Naive B cell (primary cell): ENCODE results near the gene TSNAXIP1. TPM values are rescaled to one million over a fixed set of nuclear protein-coding genes. Genes with fewer than 3 reads are reported as not detected.
"Not testable (repeated sequence)": the region's sequence is repeated elsewhere in the genome, so short reads cannot be mapped to it uniquely, and the experiment has no call there.

ENCODE experiments used
- ATAC-seq, 2 donors: fragments of 150-1000 bp; cut with Tn5 transposase; 2 replicates each; pipeline ENCODE4 v1.10.0; 2021; ENCODE audit warnings: low read depth in 2 of 2, mild to moderate bottlenecking in 2 of 2, moderate library complexity in 2 of 2
- DNase-seq: peaks from one replicate; pipeline ENCODE4 v3.0.0; 2022
- H3K27ac Mint-ChIP-seq, 6 donors: one replicate each; pipeline ENCODE4 v1.8.0; 2020 to 2022; ENCODE audit warnings: mild to moderate bottlenecking in 6 of 6, mixed read lengths in 6 of 6, moderate library complexity in 5 of 6, inconsistent platforms in 2 of 6
- H3K27me3 Mint-ChIP-seq, 3 donors: one replicate each; pipeline ENCODE4 v1.8.0; 2021 to 2022; ENCODE audit warnings: mixed read lengths in 3 of 3, mild to moderate bottlenecking in 1 of 3
- H3K36me3 Mint-ChIP-seq, 2 donors: one replicate each; pipeline ENCODE4 v1.8.0; 2020 to 2022; ENCODE audit warnings: mixed read lengths in 2 of 2, inconsistent platforms in 1 of 2, mild to moderate bottlenecking in 1 of 2
- H3K4me1 Mint-ChIP-seq, 3 donors: one replicate each; pipeline ENCODE4 v1.8.0; 2020 to 2022; ENCODE audit warnings: mixed read lengths in 3 of 3, inconsistent platforms in 1 of 3, mild to moderate bottlenecking in 1 of 3, moderate library complexity in 1 of 3
- H3K4me3 Mint-ChIP-seq, 8 donors: one replicate each; pipeline ENCODE4 v1.8.0; 2020 to 2022; ENCODE audit warnings: mild to moderate bottlenecking in 8 of 8, mixed read lengths in 8 of 8, moderate library complexity in 8 of 8, inconsistent platforms in 2 of 8
- H3K9me3 Mint-ChIP-seq, 7 donors: one replicate each; pipeline ENCODE4 v1.8.0; 2020 to 2022; ENCODE audit warnings: mixed read lengths in 7 of 7, mild to moderate bottlenecking in 5 of 7, inconsistent platforms in 2 of 7, moderate library complexity in 1 of 7
- polyA plus RNA-seq, 6 donors: library from polyadenylated mRNA; unstranded; fragments of 300-500 nt; fragmentation: Illumina TruSeq; gene quantifications; one replicate each; pipeline ENCODE4 v1.2.3, GENCODE V29; 2021; ENCODE audit warnings: low read depth in 6 of 6

TSNAXIP1 gene
- polyA plus RNA-seq, 6 donors from 2014 or later = not detected

DNA sequence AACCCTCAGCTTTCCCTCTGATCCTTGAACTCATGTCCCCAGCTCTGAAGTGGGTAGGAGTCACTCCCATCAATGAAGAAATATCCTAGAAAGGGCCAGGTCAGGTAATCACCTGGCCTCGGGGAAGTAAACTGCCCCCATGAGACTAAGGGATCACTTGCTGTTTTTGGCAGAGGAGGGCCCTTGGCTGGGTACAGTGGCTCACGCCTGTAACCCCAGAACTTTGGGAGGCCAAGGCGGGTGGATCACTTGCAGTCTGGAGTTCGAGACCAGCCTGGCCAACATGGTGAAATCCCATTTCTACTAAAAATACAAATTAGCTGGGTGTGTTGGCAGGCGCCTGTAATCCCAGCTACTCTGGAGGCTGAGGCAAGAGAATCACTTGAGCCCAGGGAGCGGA, 57.4 kb downstream of the TSNAXIP1 start:
- H3K27me3 Mint-ChIP-seq, H3K36me3 Mint-ChIP-seq, H3K4me3 Mint-ChIP-seq, DNase-seq, H3K9me3 Mint-ChIP-seq, ATAC-seq: not testable (repeated sequence)
- peak overlapping the region in 1 of 6 donors; percentile 10 for H3K27ac Mint-ChIP-seq
- H3K4me1 Mint-ChIP-seq = peaks cover 9 to 17% (median 10%) of the 10 kb centered on the region in 3 donors

DNA sequence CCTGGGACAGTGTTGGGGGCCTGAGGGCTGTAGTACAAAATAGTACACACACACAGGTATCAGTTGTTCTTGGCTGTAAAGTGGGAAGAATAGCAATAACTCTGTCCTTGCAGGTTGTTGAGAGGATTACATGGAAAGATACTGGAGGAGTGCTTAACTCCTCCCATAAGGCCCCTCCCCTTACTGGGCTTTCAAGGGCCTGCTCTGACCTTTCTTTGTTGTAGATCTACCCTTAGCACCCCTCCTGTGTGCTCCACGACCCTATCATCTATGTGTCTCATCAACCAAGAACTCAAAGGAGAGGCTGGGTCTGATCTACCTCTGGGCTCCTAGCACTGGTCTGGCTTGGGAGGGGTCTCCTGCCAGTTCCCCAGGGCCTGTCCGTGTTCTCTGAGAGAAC, 57.9 kb downstream of the TSNAXIP1 start:
- Mint-ChIP-seq H3K9me3 (no peaks in the 10 kb centered on the region), H3K4me3 (no peak overlapping the region), H3K4me1 (peaks cover 9 to 17% (median 9%) of the 10 kb centered on the region in 3 donors), H3K36me3 (no peaks in the 10 kb centered on the region), H3K27ac (peak overlapping the region in 3 of 6 donors; percentile 10 to 80 (median 36)), H3K27me3 (no peaks in the 10 kb centered on the region)
- no peak for DNase-seq
- no peak for ATAC-seq

DNA sequence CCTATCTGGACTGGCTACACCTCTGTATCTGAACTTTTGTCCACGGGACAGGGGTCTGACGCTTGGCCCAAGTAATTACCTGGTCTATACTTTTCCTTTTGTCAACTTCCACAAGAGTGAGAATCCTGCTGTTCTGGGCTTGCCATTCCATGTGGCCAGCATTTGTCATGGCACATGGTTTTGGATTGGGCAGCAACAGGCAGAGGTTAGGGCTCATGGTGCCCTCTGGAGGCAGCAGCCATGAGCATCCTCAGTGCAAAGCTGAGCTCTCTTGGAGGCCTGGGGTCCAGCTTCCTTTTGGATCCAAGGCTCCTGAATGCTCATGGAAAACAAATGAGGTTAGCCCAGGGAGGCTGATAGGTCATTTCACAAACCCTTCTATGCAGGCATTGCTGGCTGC, 58.6 kb downstream of the TSNAXIP1 start:
- H3K4me3 Mint-ChIP-seq = no peak overlapping the region
- H3K27ac Mint-ChIP-seq = no peak overlapping the region
- H3K9me3 Mint-ChIP-seq = no peaks in the 10 kb centered on the region
- H3K4me1 Mint-ChIP-seq = peaks cover 9 to 17% (median 9%) of the 10 kb centered on the region in 3 donors
- H3K27me3 Mint-ChIP-seq = no peaks in the 10 kb centered on the region
- ATAC-seq (no peak), DNase-seq (no peak)
- no peaks in the 10 kb centered on the region for H3K36me3 Mint-ChIP-seq

DNA sequence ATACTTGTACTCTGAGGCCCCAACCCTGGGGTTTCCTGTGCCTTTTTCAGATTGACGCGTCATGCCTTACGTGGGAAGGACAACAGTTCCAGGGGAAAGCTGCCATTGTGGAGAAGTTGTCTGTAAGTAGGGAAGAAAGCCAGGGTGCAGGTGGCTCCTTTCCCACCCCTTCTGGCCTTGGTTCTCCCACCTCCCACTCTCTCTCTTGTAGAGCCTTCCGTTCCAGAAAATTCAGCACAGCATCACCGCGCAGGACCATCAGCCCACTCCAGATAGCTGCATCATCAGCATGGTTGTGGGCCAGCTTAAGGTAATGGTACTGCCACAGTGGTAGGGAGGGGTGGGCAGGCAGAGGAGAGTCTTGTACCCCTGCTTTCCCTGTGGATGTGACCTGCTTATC, 61.6 kb downstream of the TSNAXIP1 start:
- H3K27ac Mint-ChIP-seq = peak overlapping the region in 1 of 6 donors; percentile 27

DNA sequence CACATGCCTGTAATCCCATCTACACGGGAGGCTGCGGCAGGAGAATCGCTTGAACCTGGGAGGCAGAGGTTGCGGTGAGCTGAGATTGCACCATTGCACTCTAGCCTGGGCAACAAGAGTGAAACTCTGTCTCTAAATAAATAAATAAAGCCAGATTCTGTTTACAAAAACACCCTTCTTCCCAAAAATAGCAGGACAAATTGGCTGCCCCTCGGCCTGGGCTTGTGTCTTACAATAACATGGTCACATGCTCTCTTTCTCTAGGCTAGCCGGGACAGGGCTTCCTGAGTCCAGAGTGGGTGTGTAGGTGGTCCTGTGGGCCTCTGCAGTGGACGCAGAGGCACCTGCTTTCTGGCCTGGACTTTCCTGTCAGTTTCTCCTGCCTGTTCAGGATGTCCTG, 63.0 kb downstream of the TSNAXIP1 start:
- no peaks in the 10 kb centered on the region for H3K9me3 Mint-ChIP-seq
- DNase-seq (no peak), ATAC-seq (no peak)
- H3K36me3 Mint-ChIP-seq = no peaks in the 10 kb centered on the region
- peaks cover 19 to 27% (median 22%) of the 10 kb centered on the region in 3 donors for H3K4me1 Mint-ChIP-seq
- H3K27ac Mint-ChIP-seq = peak overlapping the region in 1 of 6 donors; percentile 72
- no peak overlapping the region for H3K4me3 Mint-ChIP-seq
- no peaks in the 10 kb centered on the region for H3K27me3 Mint-ChIP-seq

More for the DNA sequence above, 61.6 kb downstream of the TSNAXIP1 start:
- Mint-ChIP-seq H3K36me3 (no peaks in the 10 kb centered on the region), H3K4me1 (peaks cover 10 to 16% (median 11%) of the 10 kb centered on the region in 3 donors), H3K4me3 (no peak overlapping the region), H3K9me3 (no peaks in the 10 kb centered on the region), H3K27me3 (no peaks in the 10 kb centered on the region)
- ATAC-seq (no peak), DNase-seq (no peak)

DNA sequence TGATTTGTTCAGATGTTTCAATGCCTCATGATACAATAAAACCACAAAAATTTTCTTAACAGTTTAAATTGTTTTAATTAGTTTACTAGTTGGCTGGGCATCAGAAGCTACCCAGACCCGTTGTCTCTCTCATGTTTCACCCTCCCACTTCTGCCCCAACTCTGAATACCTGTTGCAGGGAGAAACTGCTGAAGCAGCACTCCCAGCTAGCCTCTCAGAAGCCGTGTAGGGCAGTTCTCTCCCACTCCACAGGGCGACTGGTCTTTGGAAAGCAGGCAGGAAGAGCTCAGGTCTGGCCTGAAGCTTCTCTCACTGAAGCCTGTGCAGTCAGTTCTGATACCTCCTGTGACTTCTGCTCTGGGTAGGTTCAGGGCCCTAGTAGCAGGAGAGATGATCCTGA, 64.6 kb downstream of the TSNAXIP1 start:
- Mint-ChIP-seq H3K4me1 (peaks cover 31 to 38% (median 37%) of the 10 kb centered on the region in 3 donors), H3K9me3 (no peaks in the 10 kb centered on the region), H3K27ac (peak overlapping the region in 2 of 6 donors; percentile 43 to 54), H3K27me3 (no peaks in the 10 kb centered on the region), H3K4me3 (peak overlapping the region in 5 of 8 donors; percentile 62 to 91 (median 89)), H3K36me3 (no peaks in the 10 kb centered on the region)
- DNase-seq (no peak), ATAC-seq (no peak)

DNA sequence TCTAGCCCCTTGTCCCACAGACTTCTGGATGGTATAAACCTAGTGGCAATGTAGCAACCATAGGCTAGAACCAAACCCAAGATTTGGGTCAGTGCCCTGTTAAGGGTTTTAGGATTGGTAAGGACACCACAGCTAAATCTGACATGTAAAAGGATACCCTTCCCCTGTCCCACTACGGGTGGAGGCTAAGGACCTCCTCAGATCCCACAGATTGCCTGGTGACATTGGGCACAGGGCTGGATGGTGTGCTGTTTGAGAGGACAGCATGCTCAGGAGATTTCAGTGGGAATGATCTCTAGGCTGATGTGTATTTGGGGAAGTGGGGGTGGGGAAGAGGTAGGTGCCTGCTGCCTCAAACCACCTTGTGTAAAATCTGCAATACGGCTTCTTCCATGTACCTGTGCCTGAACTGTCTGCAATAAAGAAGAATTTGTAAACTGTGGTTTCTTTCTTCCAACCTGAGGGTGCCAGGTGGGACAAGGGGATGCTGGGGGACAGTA, 65.5 kb downstream of the TSNAXIP1 start:
- no peak for DNase-seq
- H3K9me3 Mint-ChIP-seq = no peaks in the 10 kb centered on the region
- peaks cover 0 to 4% of the 10 kb centered on the region in 2 donors for H3K36me3 Mint-ChIP-seq
- peak overlapping the region; percentile 81 to 90 (median 88) for H3K27ac Mint-ChIP-seq
- H3K4me1 Mint-ChIP-seq = peaks cover 31 to 38% (median 38%) of the 10 kb centered on the region in 3 donors
- no peaks in the 10 kb centered on the region for H3K27me3 Mint-ChIP-seq
- H3K4me3 Mint-ChIP-seq = peak overlapping the region; percentile 89 to 95 (median 91)
- no peak for ATAC-seq

DNA sequence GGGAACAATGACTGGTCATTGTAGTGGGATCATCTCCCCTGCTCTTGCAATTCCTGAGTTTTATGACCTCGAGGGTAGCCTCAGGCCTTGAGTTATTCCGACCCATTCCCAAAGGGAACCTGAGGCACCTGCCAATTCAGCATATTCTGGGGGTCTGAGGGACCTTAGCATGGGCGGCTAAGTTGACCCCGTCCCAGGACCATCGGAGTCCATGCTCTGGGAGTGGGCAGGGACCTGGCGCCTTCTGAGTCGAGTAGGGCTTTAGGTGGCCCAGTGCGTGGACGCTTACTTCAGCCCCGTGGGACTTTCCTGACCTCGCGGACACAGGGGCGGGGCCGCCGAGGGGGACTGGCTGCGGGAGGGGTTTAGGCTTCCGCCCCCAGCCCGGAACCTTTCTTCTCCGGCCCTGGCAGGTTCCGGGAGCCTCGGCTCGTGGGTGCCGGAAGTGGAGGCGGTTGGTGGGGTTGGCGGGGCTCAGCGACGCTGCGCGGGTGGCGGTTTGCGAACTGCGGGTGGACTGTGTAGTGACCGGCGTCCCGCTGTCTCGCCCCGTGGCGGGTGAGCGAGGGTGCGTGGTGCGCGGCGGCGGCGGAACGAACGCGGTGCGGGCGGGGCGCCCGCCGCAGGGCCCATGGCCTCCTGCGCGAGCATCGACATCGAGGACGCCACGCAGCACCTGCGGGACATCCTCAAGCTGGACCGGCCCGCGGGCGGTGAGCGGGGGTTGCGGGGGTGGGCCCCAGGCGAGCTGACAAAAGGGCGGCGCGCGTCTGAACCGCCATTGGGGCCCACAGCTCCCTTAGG, 66.1 kb downstream of the TSNAXIP1 start, which contains the start of gene EDC4:
EDC4 (plus strand) TSS at position 422 of the 804 bp plus-strand sequence; CDS start at position 632, 210 bp downstream.
- Mint-ChIP-seq H3K27ac (peak within 1 kb of the TSS; percentile 84 to 90 (median 88)), H3K36me3 (peaks cover 0 to 4% of the 10 kb centered on the region in 2 donors), H3K27me3 (no peaks in the 10 kb centered on the region), H3K9me3 (no peaks in the 10 kb centered on the region), H3K4me3 (peak within 1 kb of the TSS; percentile 89 to 95 (median 91)), H3K4me1 (peaks cover 31 to 38% (median 38%) of the 10 kb centered on the region in 3 donors)
- DNase-seq = peak; percentile 81
- ATAC-seq = peak; percentile 95 to 98

DNA sequence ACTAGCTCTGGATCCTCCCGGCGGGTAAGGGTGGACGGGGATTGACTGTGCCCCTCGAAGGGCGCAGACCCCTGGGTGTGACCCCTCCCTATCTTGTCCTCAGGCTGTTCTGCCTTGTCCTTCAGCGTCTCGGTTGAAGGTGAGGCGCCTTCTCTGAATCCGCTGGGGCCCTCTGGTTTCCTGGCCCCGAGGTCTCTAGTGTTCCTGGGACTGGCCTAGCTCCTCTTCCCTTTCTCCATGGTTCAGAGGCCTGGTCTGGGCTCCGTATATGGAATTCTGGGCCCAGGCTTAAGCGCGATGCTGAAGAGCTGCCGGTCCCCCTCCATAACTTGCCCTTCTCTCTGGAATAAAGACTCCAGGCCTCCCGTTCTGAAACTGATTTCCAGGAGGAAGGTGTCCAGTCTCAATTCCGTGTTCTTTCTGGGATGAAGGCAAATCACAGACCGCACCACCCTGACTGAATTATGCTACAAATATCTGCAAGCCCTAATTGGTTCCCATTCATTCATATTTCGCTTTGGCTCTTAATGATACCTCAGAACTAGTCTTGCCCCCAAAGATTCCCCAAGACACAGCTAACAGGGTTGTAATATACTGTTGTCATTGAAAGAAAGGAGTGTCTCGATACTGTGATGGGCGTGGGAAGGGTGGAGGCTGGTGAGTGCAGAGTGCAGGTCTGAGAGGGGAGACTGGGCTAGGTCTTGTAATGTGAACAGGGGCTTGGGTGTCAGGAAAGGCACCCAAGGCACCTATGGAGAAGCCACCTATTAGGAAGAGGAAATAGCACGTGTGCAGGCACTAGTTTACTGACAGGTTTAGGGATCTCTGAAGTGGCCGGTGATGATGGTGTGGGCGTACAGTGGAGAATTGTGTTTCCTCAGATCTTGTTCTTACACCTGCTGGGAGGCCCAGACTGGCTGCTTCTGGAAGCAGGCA, 67.0 kb downstream of the TSNAXIP1 start:
- ATAC-seq = peak in 1 of 2 donors; percentile 1
- Mint-ChIP-seq H3K9me3 (no peaks in the 10 kb centered on the region), H3K36me3 (peaks cover 0 to 4% of the 10 kb centered on the region in 2 donors), H3K27me3 (no peaks in the 10 kb centered on the region), H3K4me1 (peaks cover 31 to 38% (median 38%) of the 10 kb centered on the region in 3 donors), H3K27ac (peak overlapping the region; percentile 33 to 88 (median 82)), H3K4me3 (peak overlapping the region; percentile 89 to 95 (median 91))
- no peak for DNase-seq

DNA sequence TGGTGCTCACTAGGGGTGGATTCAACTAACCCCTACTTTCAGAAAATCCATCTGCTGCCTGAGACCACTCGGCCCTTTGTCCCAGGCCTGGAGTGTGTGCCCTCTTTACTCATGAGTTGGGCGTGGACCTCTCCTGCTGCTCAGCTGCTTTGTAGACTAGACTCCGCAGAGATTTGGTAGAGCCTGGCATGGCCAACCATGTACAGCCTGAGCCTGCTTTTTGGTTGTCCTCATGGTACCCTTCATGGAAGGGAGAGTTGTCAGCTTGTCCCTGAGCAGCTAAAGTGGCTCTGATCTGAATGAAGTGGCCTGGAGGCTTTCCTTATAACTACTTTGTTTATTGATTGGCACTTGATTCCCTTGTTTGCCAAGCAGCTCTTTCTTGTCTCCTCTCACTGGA, 67.7 kb downstream of the TSNAXIP1 start:
- H3K4me3 Mint-ChIP-seq = peak overlapping the region; percentile 89 to 95 (median 91)
- no peak for DNase-seq
- H3K9me3 Mint-ChIP-seq = no peaks in the 10 kb centered on the region
- peaks cover 0 to 4% of the 10 kb centered on the region in 2 donors for H3K36me3 Mint-ChIP-seq
- ATAC-seq = no peak
- H3K27ac Mint-ChIP-seq = peak overlapping the region in 5 of 6 donors; percentile 33 to 88 (median 84)
- no peaks in the 10 kb centered on the region for H3K27me3 Mint-ChIP-seq
- H3K4me1 Mint-ChIP-seq = peaks cover 31 to 38% (median 38%) of the 10 kb centered on the region in 3 donors

DNA sequence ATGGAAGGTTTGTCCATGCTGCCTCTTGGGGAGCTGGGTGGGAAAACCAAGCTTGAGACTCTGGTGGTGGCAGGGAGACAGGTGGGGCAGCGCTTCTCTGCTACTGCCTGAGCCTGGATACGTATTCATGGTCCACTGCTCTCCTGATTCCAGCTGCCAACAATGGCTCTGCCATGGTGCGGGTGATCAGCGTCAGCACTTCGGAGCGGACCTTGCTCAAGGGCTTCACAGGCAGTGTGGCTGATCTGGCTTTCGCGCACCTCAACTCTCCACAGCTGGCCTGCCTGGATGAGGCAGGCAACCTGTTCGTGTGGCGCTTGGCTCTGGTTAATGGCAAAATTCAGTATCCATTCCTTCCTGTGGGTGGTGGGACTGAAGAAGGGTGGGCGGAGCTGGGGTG, 70.4 kb downstream of the TSNAXIP1 start:
- ATAC-seq (no peak), DNase-seq (no peak)
- Mint-ChIP-seq H3K9me3 (no peaks in the 10 kb centered on the region), H3K36me3 (peaks cover 0 to 4% of the 10 kb centered on the region in 2 donors), H3K4me3 (peak overlapping the region in 1 of 8 donors; percentile 57), H3K4me1 (peaks cover 30 to 38% (median 37%) of the 10 kb centered on the region in 3 donors), H3K27ac (no peak overlapping the region), H3K27me3 (no peaks in the 10 kb centered on the region)
